Smooth muscle cell (in vitro differentiated cells): ENCODE data around the gene TARBP2. TPM values are rescaled to one million over a fixed set of nuclear protein-coding genes. Genes with fewer than 3 reads are reported as not detected.
A peak's percentile ranks its signal among the peaks of the same experiment; 100 is the strongest.

Source experiments
- DNase-seq: peaks from one replicate; lab custom pipeline; 2025; ENCODE audit not compliant: unreplicated experiment; lab: John Stamatoyannopoulos, UW
- H2AFZ ChIP-seq: fragments of 200-600 bp; sonication (generic); 2 replicates; pipeline ENCODE4 v1.6.0; 2016; ENCODE audit warnings: antibody characterized with exemption, low read depth, mild to moderate bottlenecking
- H3F3A ChIP-seq: fragments of 200-600 bp; sonication (generic); 2 replicates; pipeline ENCODE4 v1.6.0; 2017; ENCODE audit warnings: antibody characterized with exemption, low read depth
- H3K27ac ChIP-seq: fragments of 200-600 bp; sonication (generic); 2 replicates; pipeline ENCODE4 v1.5.1; 2016; ENCODE audit warnings: low read depth, mild to moderate bottlenecking
- H3K27me3 ChIP-seq: fragments of 200-600 bp; sonication (generic); 2 replicates; pipeline ENCODE4 v1.6.1; 2016; ENCODE audit warnings: low read depth, mild to moderate bottlenecking
- H3K36me3 ChIP-seq: fragments of 200-600 bp; sonication (generic); 2 replicates; pipeline ENCODE4 v1.5.1; 2016; ENCODE audit warnings: low read depth
- H3K4me1 ChIP-seq: fragments of 200-600 bp; sonication (generic); 2 replicates; pipeline ENCODE4 v1.5.1; 2016; ENCODE audit warnings: low read depth
- H3K4me2 ChIP-seq: fragments of 200-600 bp; sonication (generic); 2 replicates; pipeline ENCODE4 v1.6.0; 2016; ENCODE audit warnings: mild to moderate bottlenecking
- H3K4me3 ChIP-seq: fragments of 200-600 bp; sonication (generic); 2 replicates; pipeline ENCODE4 v1.5.1; 2016; ENCODE audit warnings: mild to moderate bottlenecking
- H3K79me2 ChIP-seq: fragments of 200-600 bp; sonication (generic); 2 replicates; pipeline ENCODE4 v1.6.0; 2016; ENCODE audit warnings: low read depth, mild to moderate bottlenecking
- H3K9ac ChIP-seq: fragments of 200-600 bp; sonication (generic); 2 replicates; pipeline ENCODE4 v1.6.0; 2016; ENCODE audit warnings: low read depth
- H3K9me3 ChIP-seq: fragments of 200-600 bp; sonication (generic); replicated peaks from 2 replicates; pipeline ENCODE4 v1.5.1; 2016; ENCODE audit warnings: low read depth
- H4K20me1 ChIP-seq: fragments of 200-600 bp; sonication (generic); 2 replicates; pipeline ENCODE4 v1.6.0; 2016; ENCODE audit warnings: low read depth
- CTCF ChIP-seq: fragments of 200-600 bp; sonication (generic); IDR thresholded peaks from 2 replicates; pipeline ENCODE4 v1.5.1; 2017; ENCODE audit warnings: borderline replicate concordance, mild to moderate bottlenecking, antibody characterized with exemption; ENCODE audit not compliant: insufficient read depth, poor library complexity, severe bottlenecking
- WGBS: methylation state at CpG from one replicate; pipeline ENCODE4 v1.1.7; 2016; ENCODE audit warnings: low lambda C conversion rate; 5-methylcytosine and 5-hydroxymethylcytosine counted together
- polyA plus RNA-seq: library from polyadenylated mRNA; unstranded; fragments of >200 nt; fragmentation: Nextera tagmentation; extraction: Ambion mirVana; gene quantifications from 2 replicates; pipeline ENCODE4 v1.2.1, GENCODE V29; 2016
- total RNA-seq: library from RNA; depleted of rRNA; stranded (reverse); fragments of >200 nt; gene quantifications from 2 replicates; pipeline ENCODE4 v1.2.3, GENCODE V29; 2014

Gene TARBP2
- total and polyA plus RNA-seq, 2 experiments from 2014 or later = 31.8 to 47.5 TPM

GRCh38 chr12:53467880-53468279, 33.2 kb upstream of the TARBP2 start:
- H4K20me1 ChIP-seq = peaks cover 99% of the 10 kb centered on the region
- TF ChIP-seq CTCF = no peak
- H2AFZ ChIP-seq = no peak overlapping the region
- H3K27me3 ChIP-seq = no peaks in the 10 kb centered on the region
- H3K27ac ChIP-seq = no peak overlapping the region
- DNase-seq = no peak
- H3K4me3 ChIP-seq = no peak overlapping the region
- peaks cover 57% of the 10 kb centered on the region for H3K36me3 ChIP-seq
- H3K79me2 ChIP-seq = peaks cover 95% of the 10 kb centered on the region
- H3K9me3 ChIP-seq = no peaks in the 10 kb centered on the region
- 96% methylated on average over 2 of the region's 2 CpGs for WGBS
- no peak overlapping the region for H3K9ac ChIP-seq
- H3K4me2 ChIP-seq = no peak overlapping the region
- H3F3A ChIP-seq = peaks cover 61% of the 10 kb centered on the region
- H3K4me1 ChIP-seq = peaks cover 9% of the 10 kb centered on the region

GRCh38 chr12:53468282-53468681, 32.8 kb upstream of the TARBP2 start:
- Histone ChIP-seq H3K4me1 (peaks cover 9% of the 10 kb centered on the region), H3K27ac (no peak overlapping the region), H3F3A (peaks cover 61% of the 10 kb centered on the region), H3K4me3 (no peak overlapping the region), H3K9ac (no peak overlapping the region), H2AFZ (no peak overlapping the region), H3K79me2 (peaks cover 95% of the 10 kb centered on the region), H4K20me1 (peaks cover 99% of the 10 kb centered on the region), H3K9me3 (no peaks in the 10 kb centered on the region), H3K4me2 (no peak overlapping the region), H3K36me3 (peaks cover 53% of the 10 kb centered on the region), H3K27me3 (no peaks in the 10 kb centered on the region)
- no peak for DNase-seq
- whole genome bisulfite sequencing = 93% methylated on average over 1 of the region's 1 CpG
- no peak for TF ChIP-seq CTCF

GRCh38 chr12:53472056-53472582, 29.0 kb upstream of the TARBP2 start:
- no peaks in the 10 kb centered on the region for H3K9me3 ChIP-seq
- H3K9ac ChIP-seq = no peak overlapping the region
- TF ChIP-seq CTCF = no peak
- peaks cover 94% of the 10 kb centered on the region for H3K79me2 ChIP-seq
- peaks cover 99% of the 10 kb centered on the region for H4K20me1 ChIP-seq
- H3K4me3 ChIP-seq = no peak overlapping the region
- H3F3A ChIP-seq = peaks cover 66% of the 10 kb centered on the region
- WGBS = 95% methylated on average over 1 of the region's 1 CpG
- H3K36me3 ChIP-seq = peaks cover 52% of the 10 kb centered on the region
- DNase-seq = no peak
- H3K4me2 ChIP-seq = no peak overlapping the region
- H3K27ac ChIP-seq = peak overlapping the region; percentile 17
- H2AFZ ChIP-seq = no peak overlapping the region
- H3K4me1 ChIP-seq = peaks cover 15% of the 10 kb centered on the region
- H3K27me3 ChIP-seq = no peaks in the 10 kb centered on the region

GRCh38 chr12:53474077-53474476, 27.0 kb upstream of the TARBP2 start:
- Histone ChIP-seq H3K27ac (peak overlapping the region; percentile 15), H4K20me1 (peaks cover 99% of the 10 kb centered on the region), H3K36me3 (peaks cover 35% of the 10 kb centered on the region), H3K4me2 (no peak overlapping the region), H3K4me1 (peaks cover 15% of the 10 kb centered on the region), H3K4me3 (no peak overlapping the region), H3K9ac (no peak overlapping the region), H3K27me3 (no peaks in the 10 kb centered on the region), H3K79me2 (peaks cover 79% of the 10 kb centered on the region), H3K9me3 (no peaks in the 10 kb centered on the region), H3F3A (peaks cover 69% of the 10 kb centered on the region), H2AFZ (no peak overlapping the region)
- 83% methylated on average over 2 of the region's 2 CpGs for WGBS
- TF ChIP-seq CTCF = no peak
- DNase-seq = no peak
